Epithelial cell of prostate (primary cell): ENCODE measurements around the gene PREX1.
"Not testable (repeated sequence)": the region's sequence is repeated elsewhere in the genome, so short reads cannot be mapped to it uniquely, and the experiment has no call there.

Source experiments
- DNase-seq: peaks from one replicate; pipeline ENCODE4 v3.0.0-alpha.2; 2011; ENCODE audit warnings: low read depth, low spot score
- H3K27ac ChIP-seq: fragments of 450-650 bp; 2 replicates; pipeline ENCODE4 v1.5.1; 2017; ENCODE audit warnings: mild to moderate bottlenecking

PREX1 gene

GRCh38 chr20:48599748-48600469, 227.9 kb downstream of the PREX1 start:
- DNase-seq: no peak
- H3K27ac ChIP-seq: no peak overlapping the region

GRCh38 chr20:48599106-48599747, 228.6 kb downstream of the PREX1 start:
- no peak for DNase-seq
- H3K27ac ChIP-seq: no peak overlapping the region

GRCh38 chr20:48598303-48598941, 229.4 kb downstream of the PREX1 start:
- not testable (repeated sequence) for H3K27ac ChIP-seq, DNase-seq

- no peak for DNase-seq
- H3K27ac ChIP-seq: no peak overlapping the region
These were observed 230.1 kb downstream of the PREX1 start for GRCh38 chr20:48597521-48598302.

- no peak for DNase-seq
- no peak overlapping the region for H3K27ac ChIP-seq
These were observed 231.4 kb downstream of the PREX1 start for GRCh38 chr20:48596334-48596898.

GRCh38 chr20:48595495-48596333, 232.1 kb downstream of the PREX1 start:
- no peak overlapping the region for H3K27ac ChIP-seq
- no peak for DNase-seq

GRCh38 chr20:48594533-48594932, 233.3 kb downstream of the PREX1 start:
- H3K27ac ChIP-seq: no peak overlapping the region
- no peak for DNase-seq

- H3K27ac ChIP-seq: no peak overlapping the region
- no peak for DNase-seq
These were observed 235.5 kb downstream of the PREX1 start for GRCh38 chr20:48592107-48592940.

GRCh38 chr20:48586730-48587129, 241.1 kb downstream of the PREX1 start:
- H3K27ac ChIP-seq: no peak overlapping the region
- no peak for DNase-seq

GRCh38 chr20:48585061-48585870, 242.5 kb downstream of the PREX1 start:
- DNase-seq: no peak
- H3K27ac ChIP-seq: no peak overlapping the region

GRCh38 chr20:48584391-48585060, 243.3 kb downstream of the PREX1 start:
- no peak overlapping the region for H3K27ac ChIP-seq
- DNase-seq: no peak

GRCh38 chr20:48583801-48584200, 244.0 kb downstream of the PREX1 start:
- DNase-seq: no peak
- no peak overlapping the region for H3K27ac ChIP-seq

- no peak for DNase-seq
- H3K27ac ChIP-seq: no peak overlapping the region
These were observed 244.6 kb downstream of the PREX1 start for GRCh38 chr20:48583171-48583570.

GRCh38 chr20:48582673-48582985, 245.2 kb downstream of the PREX1 start:
- DNase-seq: no peak
- no peak overlapping the region for H3K27ac ChIP-seq

GRCh38 chr20:48581167-48581566, 246.6 kb downstream of the PREX1 start:
- no peak for DNase-seq
- H3K27ac ChIP-seq: no peak overlapping the region

GRCh38 chr20:48578397-48579098, 249.3 kb downstream of the PREX1 start:
- no peak overlapping the region for H3K27ac ChIP-seq
- no peak for DNase-seq

GRCh38 chr20:48577557-48577956, 250.2 kb downstream of the PREX1 start:
- no peak overlapping the region for H3K27ac ChIP-seq
- no peak for DNase-seq
